HG03103 (cell line): Measurements from ENCODE around the gene AHDC1.

Experiments used
- ATAC-seq: cut with Tn5 transposase; IDR thresholded peaks from one replicate; pipeline ENCODE4 v1.9.1; 2021; ENCODE audit warnings: low read depth; ENCODE audit not compliant: unreplicated experiment

AHDC1 gene

DNA sequence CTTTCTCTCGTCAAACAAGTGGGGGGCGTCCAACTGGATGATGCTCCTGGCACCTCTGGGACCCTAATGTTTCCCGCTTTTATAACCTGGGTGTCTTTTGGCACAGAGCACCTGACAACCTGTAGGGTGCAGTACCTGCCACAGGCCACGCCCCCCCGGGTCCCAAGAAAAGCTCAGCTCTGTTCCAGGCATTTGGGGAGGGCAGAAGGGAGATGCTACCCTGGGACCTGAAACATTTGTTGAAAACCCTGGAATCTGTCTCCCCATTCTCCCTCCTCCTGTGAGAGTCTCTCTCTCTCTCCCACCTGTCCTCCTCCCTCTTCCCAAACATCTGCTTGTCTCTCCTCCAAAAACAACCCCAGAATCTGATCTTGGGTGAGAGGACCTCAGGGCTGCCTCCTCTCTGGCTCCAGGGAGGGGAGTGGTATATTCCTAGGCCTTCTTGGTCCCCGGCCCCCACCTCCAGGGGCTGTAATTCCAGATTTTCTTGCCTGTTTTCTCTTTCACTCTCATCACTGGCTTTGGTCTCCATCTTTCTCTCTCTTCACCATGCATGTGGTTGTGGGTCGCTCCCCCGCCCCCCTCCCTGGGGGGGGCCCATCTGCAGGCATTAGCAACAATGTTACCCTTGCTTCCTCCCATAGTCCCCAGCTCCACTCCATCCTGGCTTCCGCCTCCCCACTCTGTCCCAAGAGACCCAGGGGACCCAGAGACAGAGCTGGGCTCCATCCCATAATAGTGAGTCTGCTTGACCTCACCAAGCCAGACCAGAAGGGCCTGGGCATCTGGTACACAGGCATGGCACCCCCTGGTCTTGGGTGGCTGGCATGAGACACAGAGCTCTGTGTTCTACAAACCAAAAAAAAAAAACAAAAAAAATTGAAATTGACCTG is 4.1 kb downstream of the AHDC1 start:
- no peak for ATAC-seq

DNA sequence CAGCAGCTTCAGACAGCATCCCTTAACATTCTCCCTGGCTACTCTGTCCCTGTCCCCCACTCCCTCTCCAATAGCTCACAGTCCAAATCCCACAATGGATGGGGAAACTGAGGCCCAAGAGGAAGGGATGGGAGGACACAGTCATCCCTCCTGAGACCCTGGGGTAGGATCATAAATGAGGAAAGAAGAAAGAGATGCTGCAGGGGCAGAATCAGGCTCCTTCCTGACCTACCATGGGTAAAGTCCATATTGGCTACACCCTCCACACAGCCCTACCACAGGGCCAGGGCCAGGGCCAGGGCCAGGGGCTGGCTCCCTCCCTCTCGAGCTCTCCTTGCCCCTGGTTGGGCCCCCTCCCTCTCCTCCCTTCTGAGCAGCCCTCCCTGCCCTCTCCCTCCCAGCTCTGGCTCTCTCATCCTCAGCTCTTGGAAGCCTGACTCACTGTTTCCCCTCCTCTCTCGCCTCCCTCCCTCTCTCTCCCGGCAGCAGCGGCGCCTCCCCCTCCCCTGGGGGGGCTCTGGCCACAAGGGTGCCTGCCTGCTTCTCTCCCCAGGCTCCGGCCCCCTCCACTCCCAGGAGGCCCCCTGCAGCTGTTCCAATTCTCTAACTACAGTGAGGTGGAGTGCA is 4.9 kb downstream of the AHDC1 start:
- no peak for ATAC-seq

DNA sequence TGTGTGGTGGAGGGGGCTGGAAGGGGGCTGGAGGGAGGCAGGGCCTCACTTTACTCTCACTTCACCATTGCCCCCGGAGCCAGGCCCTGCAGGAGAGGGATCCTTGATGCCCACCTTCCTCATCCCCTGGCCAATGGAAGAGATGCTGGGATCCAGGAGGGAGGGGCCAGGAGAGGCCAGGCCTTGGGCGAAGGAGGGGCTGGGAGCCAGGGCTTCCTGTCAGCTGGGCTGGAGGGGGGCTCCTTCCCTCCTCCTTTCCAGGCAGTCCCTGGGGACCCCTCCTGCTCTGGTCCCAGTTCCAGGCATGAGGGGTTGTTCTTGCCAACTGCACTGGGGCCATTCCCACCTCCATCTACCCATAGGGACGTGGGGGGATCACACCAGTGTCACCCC is 5.7 kb downstream of the AHDC1 start:
- no peak for ATAC-seq

DNA sequence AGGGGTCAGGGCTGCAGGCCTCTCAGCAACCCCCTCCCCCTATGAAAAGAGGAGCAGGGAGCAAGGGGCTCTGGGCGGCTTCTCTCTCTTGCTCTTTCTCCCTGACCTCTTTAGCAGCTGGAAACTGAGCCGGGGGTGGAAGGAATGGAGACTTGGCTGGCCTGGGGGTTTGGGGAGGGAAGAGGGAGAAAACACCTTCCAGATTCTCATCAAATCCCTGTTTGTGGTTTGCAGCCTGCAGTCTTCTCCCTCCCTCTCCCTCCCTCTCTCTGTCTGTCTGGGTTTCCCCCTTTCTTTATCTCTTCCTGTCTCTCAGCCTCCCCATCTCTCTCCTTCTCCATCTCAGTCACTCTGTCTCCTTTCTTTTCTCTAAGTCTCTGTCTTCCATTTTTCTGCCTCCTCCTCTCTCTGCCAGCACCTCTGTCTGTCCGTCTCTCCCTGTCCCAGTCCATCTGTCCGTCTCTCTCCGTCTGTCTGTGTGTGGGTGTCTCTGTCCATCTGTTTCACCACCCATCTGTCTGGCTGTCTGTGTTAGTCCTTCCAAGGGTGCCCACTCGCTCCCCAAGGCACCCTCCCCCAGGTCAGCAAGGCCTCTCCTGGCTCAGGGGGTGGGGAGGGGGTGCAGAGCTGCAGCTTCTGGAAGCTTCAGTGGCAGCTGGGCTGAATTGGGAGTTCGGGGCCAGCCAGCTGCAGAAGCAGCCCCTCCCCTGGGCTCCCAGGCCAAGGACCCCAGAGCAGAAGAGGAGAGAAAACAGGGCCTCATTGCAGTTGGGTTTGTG is 6.2 kb downstream of the AHDC1 start:
- ATAC-seq: no peak

DNA sequence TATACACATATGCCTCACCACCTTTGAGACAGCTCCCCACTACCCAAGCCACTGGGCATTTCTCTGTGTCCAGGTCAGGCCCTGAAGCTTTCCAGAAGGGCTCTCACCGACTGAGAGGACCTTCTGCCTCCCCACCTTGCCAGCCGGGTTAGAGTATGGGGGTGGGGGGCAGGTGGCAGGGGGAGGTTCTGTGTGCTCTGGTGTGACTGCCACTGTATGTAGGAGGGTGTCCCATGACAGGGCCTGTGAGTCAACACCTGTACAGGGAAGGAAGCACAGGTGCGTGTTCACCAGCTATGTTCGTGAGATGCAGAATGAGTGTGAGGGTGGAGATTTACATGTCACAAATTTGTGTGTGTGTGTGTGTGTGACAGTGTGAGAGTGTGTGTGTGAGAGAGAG is 7.0 kb downstream of the AHDC1 start:
- no peak for ATAC-seq

DNA sequence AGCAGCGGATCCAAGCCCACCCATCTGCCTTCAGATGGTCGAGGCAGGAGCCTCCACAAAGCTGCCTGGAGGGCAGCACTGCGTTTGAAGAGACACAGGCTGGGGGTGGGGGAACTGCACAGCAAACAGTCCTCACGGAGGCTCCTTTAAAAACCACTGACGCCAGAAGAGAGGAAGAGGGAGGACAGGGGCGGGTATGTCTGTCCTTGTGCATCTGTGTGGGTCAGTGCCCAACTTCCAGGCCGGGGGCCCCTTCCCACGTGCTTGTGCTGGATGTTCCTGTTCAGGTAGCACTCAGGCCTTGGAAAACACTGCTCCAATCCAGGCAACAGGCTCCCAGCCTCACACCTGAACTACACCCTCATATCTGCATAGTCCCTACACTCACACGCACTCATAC is 7.7 kb downstream of the AHDC1 start:
- no peak for ATAC-seq

DNA sequence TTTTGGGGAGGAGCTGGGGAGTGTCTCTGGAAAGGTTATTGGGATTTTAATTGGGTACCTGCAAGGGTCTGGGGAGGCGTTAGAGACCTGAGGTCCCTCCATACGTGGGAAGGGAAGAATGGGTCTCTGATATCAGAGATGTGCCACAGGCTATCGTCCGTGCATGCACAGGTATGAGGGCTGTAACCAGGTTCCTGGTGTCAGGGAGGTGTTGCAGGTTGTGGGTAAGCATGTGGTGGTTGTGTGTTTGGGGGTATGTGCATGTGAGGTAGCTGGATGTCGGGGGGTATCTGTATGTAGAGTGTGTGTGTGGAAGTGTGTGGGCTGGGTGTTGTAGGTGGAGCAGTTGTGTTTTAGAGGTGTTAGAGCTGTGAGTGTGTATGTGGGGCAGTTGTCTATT is 8.3 kb downstream of the AHDC1 start:
- ATAC-seq: no peak

DNA sequence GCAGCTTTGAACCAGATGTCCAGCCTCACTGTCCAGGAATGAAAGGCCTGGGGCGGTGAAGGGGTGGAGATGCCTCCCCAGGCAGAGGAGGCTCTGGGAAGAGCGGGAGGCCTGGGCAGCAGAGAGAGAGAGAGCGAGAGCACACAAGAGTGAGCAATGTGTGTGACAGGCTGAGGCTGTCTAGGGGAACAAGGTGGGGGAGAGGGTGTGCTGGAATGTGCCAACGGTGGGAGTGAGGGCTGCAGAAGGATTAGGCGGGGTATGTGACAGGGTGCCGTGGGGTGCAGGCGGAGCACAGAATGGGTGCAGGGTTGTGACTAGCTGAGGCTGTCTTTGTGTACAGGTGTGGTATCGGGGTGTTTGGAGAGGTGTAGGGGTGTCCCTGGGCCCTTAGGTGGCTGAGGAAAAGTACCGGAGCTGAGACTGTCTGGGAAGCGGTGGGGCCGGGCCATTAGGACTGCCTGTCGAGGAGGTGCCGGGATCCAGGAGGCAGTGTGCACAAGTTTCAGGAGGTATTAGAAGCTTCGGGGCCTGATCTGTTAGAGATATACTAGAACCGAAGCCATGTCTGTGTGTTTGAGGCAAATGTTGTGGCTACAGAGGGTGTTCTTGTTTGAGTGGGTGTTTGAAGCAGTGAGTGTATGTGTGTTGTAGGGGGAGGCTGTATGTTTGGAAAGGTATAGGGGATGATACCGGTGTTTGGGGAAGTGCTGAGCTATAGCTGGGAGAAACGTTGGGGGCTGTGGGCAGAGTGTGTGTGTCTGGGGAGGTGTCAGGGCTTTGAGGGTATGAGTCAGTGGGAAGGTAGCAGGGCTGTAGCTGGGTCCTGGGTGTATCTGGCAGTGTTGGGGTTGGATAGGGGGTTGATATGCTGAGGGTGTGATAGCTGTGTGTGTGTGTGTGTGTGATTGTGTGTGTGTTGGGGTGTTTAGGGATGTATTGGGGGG is 9.1 kb downstream of the AHDC1 start:
- no peak for ATAC-seq

DNA sequence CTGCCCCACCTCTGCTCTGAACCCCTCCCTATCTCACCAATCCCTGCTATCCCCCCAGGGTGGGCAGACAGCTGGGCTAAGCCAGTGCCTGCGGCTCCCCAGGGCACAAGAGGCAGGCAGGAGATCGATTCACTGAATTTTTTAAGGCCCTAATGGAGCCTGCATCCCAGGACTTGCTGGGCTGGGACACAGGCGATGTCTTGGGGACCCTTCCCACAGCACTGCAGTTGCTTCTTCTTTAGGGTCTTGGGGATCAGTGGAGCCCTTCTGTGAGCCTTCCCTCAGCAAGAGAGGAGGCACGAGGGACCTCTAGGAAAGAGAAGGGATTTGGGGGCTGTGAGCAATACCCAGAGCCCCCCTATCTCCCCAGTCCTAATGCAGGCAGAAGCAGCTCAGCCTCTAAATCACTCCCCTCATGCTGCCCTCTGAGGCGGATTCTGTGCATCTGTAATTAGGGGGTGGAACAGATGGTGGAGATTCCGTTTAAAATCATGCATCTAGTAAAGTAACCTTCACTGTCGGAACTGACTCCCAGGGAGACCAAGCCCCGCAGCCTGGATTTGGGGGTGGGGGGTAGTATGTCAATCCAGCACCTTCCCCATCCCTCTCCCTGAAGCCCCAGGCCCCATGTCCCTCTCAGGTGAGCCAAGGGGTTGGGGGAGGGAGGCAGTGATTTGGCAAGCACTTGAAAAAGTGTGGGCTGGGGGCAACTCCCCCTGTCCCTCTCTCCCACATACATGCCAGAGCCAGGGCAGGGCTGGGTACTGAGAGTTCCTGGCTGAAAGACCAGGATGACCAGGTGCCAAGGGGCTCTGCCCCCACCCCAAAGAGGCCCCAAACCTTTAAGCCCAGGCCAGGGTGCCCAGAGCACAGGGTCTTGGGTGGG is 10.0 kb downstream of the AHDC1 start:
- no peak for ATAC-seq

DNA sequence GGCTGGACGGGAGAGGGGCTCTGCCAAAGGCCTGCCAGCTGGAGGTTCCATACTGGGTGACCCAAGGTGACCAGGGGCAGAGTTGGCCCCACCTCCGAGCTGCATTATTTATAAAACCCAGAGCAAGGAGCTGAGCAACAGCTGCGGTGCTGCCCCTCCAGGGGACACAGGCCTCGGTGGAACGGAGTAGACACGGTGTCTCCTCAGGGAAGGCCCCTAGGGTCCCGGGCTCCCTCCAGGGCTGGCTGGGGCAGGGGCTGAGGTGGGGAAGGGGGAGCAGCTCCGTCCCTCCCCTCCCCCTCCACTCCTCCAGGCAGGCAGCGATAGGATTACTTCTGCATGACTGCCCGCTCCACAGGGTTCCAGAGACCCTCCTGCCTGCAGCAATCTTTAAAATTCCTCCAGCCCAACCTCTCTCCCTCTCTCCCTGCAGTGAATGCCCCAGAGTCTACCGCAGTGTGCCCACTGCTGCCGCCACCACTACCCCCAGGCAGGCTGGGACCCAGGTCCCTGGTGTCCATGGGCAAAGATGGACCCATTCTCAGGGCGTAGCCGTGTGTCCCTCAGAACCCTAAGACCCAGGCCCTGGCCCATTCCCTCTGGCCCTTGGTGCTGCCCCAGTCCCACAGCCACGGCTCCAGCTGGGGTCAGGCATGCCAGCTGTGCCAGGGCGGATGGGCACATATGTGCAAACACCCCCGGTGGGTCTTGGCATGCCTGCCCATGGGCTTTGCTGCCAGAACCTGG is 10.8 kb downstream of the AHDC1 start:
- ATAC-seq: no peak

DNA sequence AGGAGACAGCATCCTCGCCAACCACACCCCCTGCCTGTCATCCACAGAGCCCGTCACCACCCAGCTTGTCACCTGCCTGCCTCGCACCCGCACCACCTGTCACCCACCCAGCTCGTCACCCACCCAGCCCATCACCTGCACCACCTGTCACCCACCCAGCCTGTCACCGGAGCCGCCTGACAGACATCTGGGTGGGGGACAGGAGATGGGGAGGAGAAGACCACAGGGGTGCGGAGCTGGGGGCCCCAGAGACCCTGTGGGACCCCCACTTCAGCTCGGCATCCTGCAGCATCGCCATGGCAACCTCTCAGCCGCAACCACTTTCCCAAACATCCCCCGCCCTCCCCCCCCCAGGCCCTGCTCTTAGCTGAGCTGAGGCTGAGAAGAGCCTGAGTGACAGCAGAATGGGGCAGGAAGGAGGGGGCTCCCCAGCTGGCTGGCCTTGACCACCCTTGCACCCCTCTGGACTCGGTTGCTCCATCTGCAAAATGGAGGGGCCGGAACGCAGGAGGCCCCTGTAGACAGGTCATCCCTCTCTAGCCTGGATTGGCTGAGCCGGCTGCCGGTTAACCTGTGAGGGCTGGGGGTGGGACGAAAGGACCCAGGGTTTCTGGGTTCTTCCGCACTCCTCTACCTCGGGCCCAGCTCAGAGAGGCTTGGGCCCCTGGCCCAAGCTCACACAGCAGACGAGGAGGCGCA is 11.6 kb downstream of the AHDC1 start:
- ATAC-seq: no peak

DNA sequence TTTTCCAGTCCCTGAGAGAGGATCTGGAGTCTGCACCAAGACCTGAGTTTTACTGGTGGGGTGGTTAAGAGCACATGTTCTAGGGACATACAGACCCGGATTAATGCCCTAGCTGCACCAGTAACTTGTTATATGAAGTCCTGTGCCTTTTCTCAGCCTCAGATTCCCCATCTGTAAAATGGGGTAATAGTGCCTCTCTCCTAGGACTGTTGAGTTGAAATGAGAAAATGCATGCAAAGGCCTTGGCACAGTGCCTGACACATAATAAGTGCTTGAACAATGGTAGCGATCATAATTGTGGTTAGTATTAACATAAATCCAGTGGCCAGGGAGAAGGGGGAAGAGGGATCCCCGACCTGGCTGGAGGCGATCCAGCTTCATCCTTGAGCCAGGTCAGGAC is 12.3 kb downstream of the AHDC1 start:
- ATAC-seq: no peak

DNA sequence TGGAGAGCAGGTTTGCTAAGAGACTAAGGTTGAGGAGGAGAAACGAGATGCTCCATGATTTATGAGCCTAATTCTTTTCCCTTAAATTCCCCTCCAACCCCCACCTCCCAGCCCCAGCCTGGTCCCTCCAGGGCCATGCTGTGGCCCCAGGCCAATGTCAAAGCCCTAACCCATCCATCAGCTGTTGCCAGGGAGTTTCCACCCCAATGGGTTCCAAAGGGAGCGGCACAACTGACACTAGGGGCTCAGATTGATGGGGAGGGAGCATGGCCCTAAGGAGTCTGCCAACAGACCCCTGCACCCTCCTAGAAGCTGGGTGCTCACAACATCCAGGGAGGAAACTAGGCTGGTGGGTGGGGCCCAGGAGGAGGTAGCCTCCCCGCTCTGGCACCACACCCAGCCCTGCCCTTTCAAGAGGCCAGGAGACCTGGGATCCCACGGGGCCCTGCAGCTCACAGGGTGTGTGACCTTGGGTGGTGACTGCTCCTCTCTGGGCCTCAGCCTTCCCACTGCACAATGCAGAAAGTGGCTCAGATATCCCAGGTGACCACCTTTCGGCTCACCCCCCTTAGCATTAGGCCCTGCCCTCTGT is 12.9 kb downstream of the AHDC1 start:
- ATAC-seq: no peak

DNA sequence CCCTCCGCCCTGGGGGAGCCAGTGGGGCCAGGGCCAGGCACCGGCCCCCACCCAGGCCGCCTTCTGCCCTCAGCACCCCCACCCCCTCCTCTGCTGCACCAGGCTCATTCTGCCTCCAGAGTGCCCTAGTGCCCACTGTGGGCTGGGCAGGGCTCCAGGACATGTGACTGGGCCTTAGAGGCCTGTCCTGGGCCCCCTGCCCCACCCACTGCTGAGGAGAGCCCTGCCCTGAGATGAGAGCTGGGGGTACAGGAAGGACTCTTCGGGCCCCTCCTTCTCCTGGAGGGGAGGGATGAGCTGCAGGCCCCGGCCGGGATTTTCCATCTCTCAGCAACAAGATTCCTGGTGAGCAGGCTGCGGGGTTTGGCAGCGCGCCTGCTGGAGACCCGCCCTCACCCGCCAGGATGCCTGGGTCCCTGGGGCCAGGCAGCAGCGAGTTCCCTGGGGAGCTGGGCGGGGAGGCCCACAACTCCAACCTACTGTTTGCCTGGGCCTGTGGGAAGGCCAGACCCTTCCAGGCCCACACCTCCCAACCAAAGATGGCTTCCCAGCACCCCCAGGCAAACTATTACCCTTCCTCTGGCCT is 14.0 kb downstream of the AHDC1 start:
- no peak for ATAC-seq

DNA sequence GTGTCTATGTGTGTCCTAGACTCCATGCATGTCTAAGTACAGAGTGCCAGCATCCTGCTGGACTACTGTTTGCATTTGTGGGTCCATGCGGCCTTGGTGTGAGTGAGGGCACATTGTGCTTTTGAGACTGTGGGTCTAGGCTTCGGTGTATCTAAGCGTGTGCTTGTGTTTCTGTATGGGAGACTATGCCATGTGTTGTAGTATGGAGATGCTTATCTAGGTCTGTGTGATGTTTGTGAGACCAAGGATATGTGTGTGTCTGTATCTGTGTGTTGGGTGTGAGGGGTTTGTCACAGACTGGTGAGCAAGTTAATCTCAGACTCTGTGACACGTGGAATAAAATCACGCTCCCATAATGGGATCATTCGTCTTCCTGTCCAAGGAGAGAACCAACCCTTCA is 14.5 kb downstream of the AHDC1 start:
- ATAC-seq: no peak

DNA sequence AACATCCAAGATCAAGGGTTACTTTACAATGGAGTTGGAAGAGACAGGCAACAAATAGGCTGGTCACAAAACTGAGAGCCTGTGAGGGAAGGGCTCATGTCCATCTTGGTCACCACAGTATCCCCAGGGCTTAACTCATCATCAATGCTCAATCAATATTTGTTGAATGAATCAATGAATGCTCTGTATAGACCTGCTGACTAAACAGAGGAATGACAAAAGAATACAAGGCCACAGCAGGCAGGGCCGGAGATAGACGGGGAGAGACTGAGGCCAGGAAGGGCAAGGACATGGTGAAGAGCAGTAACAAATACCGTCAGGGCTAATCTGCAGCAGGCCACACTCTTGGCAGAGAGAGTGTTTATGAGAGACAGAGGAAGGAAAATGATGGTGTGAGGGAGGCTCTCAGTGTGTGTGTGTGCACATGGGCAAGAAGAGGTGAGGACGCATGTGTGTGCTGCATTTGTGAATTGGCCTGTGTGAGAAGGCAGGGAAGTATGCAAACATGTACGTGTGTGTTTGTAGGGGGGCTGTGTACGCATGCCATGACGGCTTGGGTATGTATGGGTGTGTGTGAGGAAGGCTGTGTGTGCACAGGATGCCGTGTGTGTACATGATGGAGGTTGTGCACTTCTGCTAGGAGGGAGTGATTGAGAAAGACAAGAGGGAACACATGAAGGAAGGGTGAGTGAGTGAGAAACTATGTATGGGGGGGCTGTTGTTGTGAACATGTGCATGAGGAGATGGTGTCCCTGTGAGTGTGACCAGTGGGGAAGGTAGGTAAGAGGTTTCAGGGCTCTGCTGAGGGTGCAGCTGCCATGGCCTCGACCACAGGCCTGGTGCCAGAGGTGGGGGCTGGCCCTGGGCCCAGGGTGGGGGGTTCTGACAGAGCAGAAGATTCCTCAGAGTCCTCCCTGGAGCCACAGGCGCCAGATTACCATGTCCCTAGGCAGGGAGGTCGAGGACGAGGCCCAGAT is 15.4 kb downstream of the AHDC1 start:
- ATAC-seq: no peak
